Loucy (cell line): ENCODE results near the gene CAPN11.
A peak's percentile ranks its signal among the peaks of the same experiment; 100 is the strongest.

Source experiments
- H2AFZ ChIP-seq: fragments of 200-600 bp; sonication (generic); 2 replicates; pipeline ENCODE4 v1.6.0; 2016; ENCODE audit warnings: antibody characterized with exemption, mild to moderate bottlenecking, low read length, moderate library complexity
- H3F3A ChIP-seq: fragments of 200-600 bp; 2 replicates; pipeline ENCODE4 v1.6.0; 2016; ENCODE audit warnings: antibody characterized with exemption, low read depth, mild to moderate bottlenecking
- H3K27me3 ChIP-seq: fragments of 200-600 bp; sonication (generic); 2 replicates; pipeline ENCODE4 v1.6.1; 2014; ENCODE audit warnings: low read length, mild to moderate bottlenecking; ENCODE audit not compliant: insufficient read depth, poor library complexity, severe bottlenecking
- H3K36me3 ChIP-seq: fragments of 200-600 bp; sonication (generic); 2 replicates; pipeline ENCODE4 v1.6.1; 2016; ENCODE audit warnings: low read length; ENCODE audit not compliant: insufficient read depth
- H3K4me1 ChIP-seq: fragments of 200-600 bp; sonication (generic); 2 replicates; pipeline ENCODE4 v1.5.1; 2014; ENCODE audit warnings: low read length, mild to moderate bottlenecking; ENCODE audit not compliant: insufficient read depth, poor library complexity, severe bottlenecking
- H3K4me2 ChIP-seq: fragments of 200-600 bp; sonication (generic); 2 replicates; pipeline ENCODE4 v1.6.0; 2014; ENCODE audit warnings: antibody characterized with exemption, low read length, low read depth, mild to moderate bottlenecking; ENCODE audit not compliant: poor library complexity, severe bottlenecking
- H3K4me3 ChIP-seq: fragments of 200-600 bp; sonication (generic); 2 replicates; pipeline ENCODE4 v1.5.1; 2014; ENCODE audit warnings: low read length, mild to moderate bottlenecking, mixed read lengths; ENCODE audit not compliant: poor library complexity, severe bottlenecking
- H3K79me2 ChIP-seq: fragments of 200-600 bp; sonication (generic); 2 replicates; pipeline ENCODE4 v1.6.1; 2014; ENCODE audit warnings: low read length; ENCODE audit not compliant: insufficient read depth
- H3K9ac ChIP-seq: fragments of 200-600 bp; sonication (generic); 2 replicates; pipeline ENCODE4 v1.6.0; 2014; ENCODE audit warnings: mild to moderate bottlenecking, low read depth, low read length, moderate library complexity; ENCODE audit not compliant: poor library complexity, severe bottlenecking
- H3K9me2 ChIP-seq: fragments of 200-600 bp; sonication (generic); replicated peaks from 2 replicates; pipeline ENCODE4 v1.6.1; 2016; ENCODE audit warnings: low read depth, low read length, mixed read lengths
- H3K9me3 ChIP-seq: fragments of 200-600 bp; sonication (generic); 2 replicates; pipeline ENCODE4 v1.6.1; 2014; ENCODE audit warnings: mild to moderate bottlenecking, antibody characterized with exemption, low read length, low read depth; ENCODE audit not compliant: insufficient read depth
- H4K20me1 ChIP-seq: fragments of 200-600 bp; sonication (generic); 2 replicates; pipeline ENCODE4 v1.6.0; 2014; ENCODE audit warnings: antibody characterized with exemption, low read length, mild to moderate bottlenecking; ENCODE audit not compliant: insufficient read depth, poor library complexity, severe bottlenecking
- EZH2phosphoT487 ChIP-seq: fragments of 200-600 bp; IDR thresholded peaks from 2 replicates; pipeline ENCODE4 v1.6.1; 2018; ENCODE audit warnings: antibody characterized with exemption, mild to moderate bottlenecking, moderate library complexity, borderline replicate concordance
- TF ChIP-seq, protein P1 (sequence below): fragments of 200-600 bp; sonication (generic); conservative IDR thresholded peaks from 2 replicates; pipeline ENCODE4 v1.5.1; 2014; ENCODE audit warnings: mild to moderate bottlenecking, antibody characterized with exemption, low read length

CAPN11 gene

DNA sequence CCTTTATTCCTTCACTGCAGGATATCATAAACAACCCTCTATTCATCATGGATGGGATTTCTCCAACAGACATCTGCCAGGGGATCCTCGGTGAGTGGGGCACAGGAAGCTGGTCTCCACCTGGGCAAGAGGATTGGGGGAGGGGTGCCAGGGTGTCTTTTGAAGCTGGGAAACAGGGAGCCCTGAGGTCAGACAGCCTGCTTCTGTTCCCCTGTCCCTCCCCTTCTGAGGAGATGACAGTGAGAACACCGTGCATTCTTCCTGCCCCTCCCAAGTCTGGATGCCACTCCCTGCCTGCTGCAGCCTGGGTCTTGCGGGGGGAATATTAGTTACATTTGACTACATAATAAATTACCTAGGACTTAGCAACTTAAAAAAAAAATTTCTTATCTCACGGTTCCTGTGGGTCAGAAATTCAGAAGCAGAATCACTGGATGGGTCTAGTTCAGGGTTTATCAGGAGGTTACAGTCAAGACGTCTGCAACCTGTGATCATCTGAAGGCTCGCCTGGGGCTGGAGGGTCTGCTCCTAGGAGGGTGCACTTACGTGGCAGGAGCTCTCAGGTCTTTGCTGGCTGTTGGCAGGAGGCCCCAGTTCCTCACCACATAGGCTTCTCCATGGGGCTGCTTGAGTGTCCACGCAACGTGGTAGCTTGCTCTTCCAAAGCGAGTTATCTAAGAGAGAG is 11.4 kb downstream of the CAPN11 start:
- Histone ChIP-seq H3K4me1 (no peaks in the 10 kb centered on the region), H3K4me3 (no peak overlapping the region), H3K9me3 (no peaks in the 10 kb centered on the region), H3K36me3 (no peaks in the 10 kb centered on the region), H3F3A (no peaks in the 10 kb centered on the region), H3K27me3 (no peaks in the 10 kb centered on the region), H3K79me2 (no peaks in the 10 kb centered on the region), H4K20me1 (no peaks in the 10 kb centered on the region), H2AFZ (no peak overlapping the region), H3K9ac (no peak overlapping the region), H3K9me2 (no peaks in the 10 kb centered on the region), H3K4me2 (no peak overlapping the region)
- no peak for TF ChIP-seq EZH2phosphoT487
- TF ChIP-seq, protein P1, sequence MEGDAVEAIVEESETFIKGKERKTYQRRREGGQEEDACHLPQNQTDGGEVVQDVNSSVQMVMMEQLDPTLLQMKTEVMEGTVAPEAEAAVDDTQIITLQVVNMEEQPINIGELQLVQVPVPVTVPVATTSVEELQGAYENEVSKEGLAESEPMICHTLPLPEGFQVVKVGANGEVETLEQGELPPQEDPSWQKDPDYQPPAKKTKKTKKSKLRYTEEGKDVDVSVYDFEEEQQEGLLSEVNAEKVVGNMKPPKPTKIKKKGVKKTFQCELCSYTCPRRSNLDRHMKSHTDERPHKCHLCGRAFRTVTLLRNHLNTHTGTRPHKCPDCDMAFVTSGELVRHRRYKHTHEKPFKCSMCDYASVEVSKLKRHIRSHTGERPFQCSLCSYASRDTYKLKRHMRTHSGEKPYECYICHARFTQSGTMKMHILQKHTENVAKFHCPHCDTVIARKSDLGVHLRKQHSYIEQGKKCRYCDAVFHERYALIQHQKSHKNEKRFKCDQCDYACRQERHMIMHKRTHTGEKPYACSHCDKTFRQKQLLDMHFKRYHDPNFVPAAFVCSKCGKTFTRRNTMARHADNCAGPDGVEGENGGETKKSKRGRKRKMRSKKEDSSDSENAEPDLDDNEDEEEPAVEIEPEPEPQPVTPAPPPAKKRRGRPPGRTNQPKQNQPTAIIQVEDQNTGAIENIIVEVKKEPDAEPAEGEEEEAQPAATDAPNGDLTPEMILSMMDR: no peak

DNA sequence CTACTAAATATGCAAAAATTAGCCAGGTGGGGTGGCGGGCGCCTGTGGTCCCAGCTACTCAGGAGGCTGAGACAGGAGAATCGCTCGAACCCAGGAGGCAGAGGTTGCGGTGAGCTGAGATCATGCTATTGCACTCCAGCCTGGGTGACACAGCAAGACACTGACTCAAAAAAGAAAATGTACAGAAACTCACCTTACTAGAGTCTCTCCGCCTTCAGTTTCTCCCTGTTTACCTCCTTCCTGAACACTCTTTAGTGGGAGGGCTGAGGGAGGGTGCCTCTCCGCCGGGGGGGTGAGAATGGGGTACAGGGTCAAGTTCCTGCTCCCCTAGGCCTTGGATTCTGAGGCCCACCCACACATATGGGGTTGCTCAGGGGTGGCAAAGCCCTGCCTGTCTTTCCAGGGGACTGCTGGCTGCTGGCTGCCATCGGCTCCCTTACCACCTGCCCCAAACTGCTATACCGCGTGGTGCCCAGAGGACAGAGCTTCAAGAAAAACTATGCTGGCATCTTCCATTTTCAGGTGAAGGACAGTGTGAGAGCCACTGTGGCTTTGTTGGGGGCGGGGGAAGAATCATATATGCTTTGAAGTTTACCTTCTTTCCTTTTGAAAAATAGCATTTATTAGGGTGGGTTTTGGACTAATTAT is 13.4 kb downstream of the CAPN11 start:
- Histone ChIP-seq H3K4me3 (no peak overlapping the region), H3F3A (no peaks in the 10 kb centered on the region), H3K4me1 (peaks cover 6% of the 10 kb centered on the region), H3K9ac (no peak overlapping the region), H3K9me3 (no peaks in the 10 kb centered on the region), H2AFZ (no peak overlapping the region; the same call in 1 of the 2 replicates), H3K27me3 (no peaks in the 10 kb centered on the region), H4K20me1 (no peaks in the 10 kb centered on the region), H3K36me3 (no peaks in the 10 kb centered on the region), H3K79me2 (no peaks in the 10 kb centered on the region), H3K9me2 (no peaks in the 10 kb centered on the region), H3K4me2 (no peak overlapping the region)
- TF ChIP-seq EZH2phosphoT487: no peak
- TF ChIP-seq, protein P1: no peak

DNA sequence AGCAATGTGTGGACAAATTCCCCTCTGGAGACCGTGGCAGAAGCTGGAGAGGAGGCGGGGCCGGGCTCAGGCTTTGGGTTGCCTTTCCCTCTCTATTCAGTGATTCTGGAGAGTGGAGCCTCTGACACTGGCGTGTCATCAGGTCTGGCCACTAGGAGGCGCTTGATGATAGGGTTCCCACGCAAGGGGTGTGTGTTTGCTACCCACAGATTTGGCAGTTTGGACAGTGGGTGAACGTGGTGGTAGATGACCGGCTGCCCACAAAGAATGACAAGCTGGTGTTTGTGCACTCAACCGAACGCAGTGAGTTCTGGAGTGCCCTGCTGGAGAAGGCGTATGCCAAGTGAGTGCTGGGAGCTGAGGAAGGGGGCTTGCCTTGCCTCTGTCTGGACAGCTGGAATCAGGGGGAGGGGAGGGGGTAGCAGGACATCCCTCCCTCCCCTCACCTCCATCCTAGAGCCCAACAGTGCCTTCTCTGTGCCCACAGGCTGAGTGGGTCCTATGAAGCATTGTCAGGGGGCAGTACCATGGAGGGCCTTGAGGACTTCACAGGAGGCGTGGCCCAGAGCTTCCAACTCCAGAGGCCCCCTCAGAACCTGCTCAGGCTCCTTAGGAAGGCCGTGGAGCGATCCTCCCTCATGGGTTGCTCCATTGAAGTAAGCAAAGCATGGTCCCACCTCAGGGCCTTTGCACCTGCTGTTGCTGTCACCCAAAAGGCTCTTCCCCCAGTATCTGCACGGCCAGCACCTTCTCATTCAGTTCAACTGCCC is 14.3 kb downstream of the CAPN11 start:
- H3K79me2 ChIP-seq: no peaks in the 10 kb centered on the region
- H3K9ac ChIP-seq: no peak overlapping the region
- H3K4me3 ChIP-seq: no peak overlapping the region
- H3K36me3 ChIP-seq: no peaks in the 10 kb centered on the region
- H4K20me1 ChIP-seq: no peaks in the 10 kb centered on the region
- no peak overlapping the region for H3K4me2 ChIP-seq
- no peaks in the 10 kb centered on the region for H3K9me3 ChIP-seq
- no peaks in the 10 kb centered on the region for H3K27me3 ChIP-seq
- H2AFZ ChIP-seq: no peak overlapping the region; the same call in 1 of the 2 replicates
- H3K9me2 ChIP-seq: no peaks in the 10 kb centered on the region
- H3K4me1 ChIP-seq: peaks cover 13% of the 10 kb centered on the region
- TF ChIP-seq, protein P1: peak; percentile 94
- TF ChIP-seq EZH2phosphoT487: no peak
- H3F3A ChIP-seq: no peaks in the 10 kb centered on the region
